Measurements from ENCODE around the gene PACSIN2.

The PACSIN2 gene

GRCh38 chr22:42990131-42990838, 24.7 kb downstream of the PACSIN2 start:
- peaks cover 3% of the 10 kb centered on the region; the same call in 1 of the 2 replicates for H3K9me3 ChIP-seq (ENCODE audit: control insufficient read depth, insufficient read depth, low read length)
- H3K4me2 ChIP-seq (ENCODE audit: low read length), result no peak overlapping the region
- H3K4me1 ChIP-seq (ENCODE audit: control insufficient read depth, low read length), result peaks cover 33% of the 10 kb centered on the region
- H4K20me1 ChIP-seq (ENCODE audit: control insufficient read depth, insufficient read depth, low read depth, low read length), result peaks cover 21% of the 10 kb centered on the region; the same call in 1 of the 2 replicates
- no peak overlapping the region for H3K27ac ChIP-seq (ENCODE audit: low read depth, low read length)
- TF ChIP-seq EZH2phosphoT487 (IDR thresholded peaks at IDR 0.05; ENCODE audit: borderline replicate concordance, low read length), result no peak
- TF ChIP-seq, protein P1, sequence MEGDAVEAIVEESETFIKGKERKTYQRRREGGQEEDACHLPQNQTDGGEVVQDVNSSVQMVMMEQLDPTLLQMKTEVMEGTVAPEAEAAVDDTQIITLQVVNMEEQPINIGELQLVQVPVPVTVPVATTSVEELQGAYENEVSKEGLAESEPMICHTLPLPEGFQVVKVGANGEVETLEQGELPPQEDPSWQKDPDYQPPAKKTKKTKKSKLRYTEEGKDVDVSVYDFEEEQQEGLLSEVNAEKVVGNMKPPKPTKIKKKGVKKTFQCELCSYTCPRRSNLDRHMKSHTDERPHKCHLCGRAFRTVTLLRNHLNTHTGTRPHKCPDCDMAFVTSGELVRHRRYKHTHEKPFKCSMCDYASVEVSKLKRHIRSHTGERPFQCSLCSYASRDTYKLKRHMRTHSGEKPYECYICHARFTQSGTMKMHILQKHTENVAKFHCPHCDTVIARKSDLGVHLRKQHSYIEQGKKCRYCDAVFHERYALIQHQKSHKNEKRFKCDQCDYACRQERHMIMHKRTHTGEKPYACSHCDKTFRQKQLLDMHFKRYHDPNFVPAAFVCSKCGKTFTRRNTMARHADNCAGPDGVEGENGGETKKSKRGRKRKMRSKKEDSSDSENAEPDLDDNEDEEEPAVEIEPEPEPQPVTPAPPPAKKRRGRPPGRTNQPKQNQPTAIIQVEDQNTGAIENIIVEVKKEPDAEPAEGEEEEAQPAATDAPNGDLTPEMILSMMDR (IDR thresholded peaks at IDR 0.05; ENCODE audit: low read depth, low read length, poor library complexity, severe bottlenecking), result no peak
- peaks cover 19% of the 10 kb centered on the region for H3K36me3 ChIP-seq (ENCODE audit: control insufficient read depth, low read length)
- H3K79me2 ChIP-seq (ENCODE audit: control insufficient read depth, low read length), result peaks cover 90% of the 10 kb centered on the region
- H3F3A ChIP-seq (ENCODE audit: control insufficient read depth, insufficient read depth), result 0 out of 2 replicates have a peak, but pooled peaks cover 3% of the 10 kb centered on the region
- no peaks in the 10 kb centered on the region for H3K9me2 ChIP-seq (replicated peaks; ENCODE audit: control insufficient read depth, low read length)
- H3K27me3 ChIP-seq (ENCODE audit: control insufficient read depth, low read length), result no peaks in the 10 kb centered on the region
- no peak overlapping the region for H3K4me3 ChIP-seq (ENCODE audit: low read length)

- H3K36me3 ChIP-seq (ENCODE audit: control insufficient read depth, low read length), result no peaks in the 10 kb centered on the region
- no peaks in the 10 kb centered on the region for H3K9me2 ChIP-seq (replicated peaks; ENCODE audit: control insufficient read depth, low read length)
- no peaks in the 10 kb centered on the region for H3F3A ChIP-seq (ENCODE audit: control insufficient read depth, insufficient read depth)
- no peak overlapping the region for H3K4me3 ChIP-seq (ENCODE audit: low read length)
- H3K27ac ChIP-seq (ENCODE audit: low read depth, low read length), result no peak overlapping the region
- peaks cover 71% of the 10 kb centered on the region for H3K79me2 ChIP-seq (ENCODE audit: control insufficient read depth, low read length)
- TF ChIP-seq, protein P1 (IDR thresholded peaks at IDR 0.05; ENCODE audit: low read depth, low read length, poor library complexity, severe bottlenecking), result no peak
- no peak for TF ChIP-seq EZH2phosphoT487 (IDR thresholded peaks at IDR 0.05; ENCODE audit: borderline replicate concordance, low read length)
- no peaks in the 10 kb centered on the region for H3K4me1 ChIP-seq (ENCODE audit: control insufficient read depth, low read length)
- peaks cover 14% of the 10 kb centered on the region; the same call in 1 of the 2 replicates for H4K20me1 ChIP-seq (ENCODE audit: control insufficient read depth, insufficient read depth, low read depth, low read length)
- H3K4me2 ChIP-seq (ENCODE audit: low read length), result no peak overlapping the region
- H3K9me3 ChIP-seq (ENCODE audit: control insufficient read depth, insufficient read depth, low read length), result no peaks in the 10 kb centered on the region
- no peaks in the 10 kb centered on the region for H3K27me3 ChIP-seq (ENCODE audit: control insufficient read depth, low read length)
Measured at GRCh38 chr22:42986115-42986514, 28.8 kb downstream of the PACSIN2 start.

DNA sequence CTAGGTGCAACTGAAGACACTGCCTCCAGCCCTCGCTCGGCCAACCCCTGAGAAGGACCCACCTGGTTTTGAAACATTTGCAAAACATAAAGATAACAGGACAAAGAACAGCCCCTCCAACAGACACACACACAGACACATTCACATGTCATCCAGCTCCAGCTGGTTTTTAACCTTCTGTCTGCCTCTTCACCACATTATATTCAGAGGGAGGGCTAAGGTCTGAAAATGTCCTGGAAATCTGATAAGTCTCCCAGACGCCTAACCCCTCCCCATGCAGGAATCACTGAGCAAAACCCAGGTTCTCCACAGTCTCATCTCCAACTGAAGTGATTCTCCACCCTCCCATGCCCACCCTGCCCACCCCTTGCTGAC, 29.4 kb downstream of the PACSIN2 start:
- no peaks in the 10 kb centered on the region for H3K9me3 ChIP-seq (ENCODE audit: control insufficient read depth, insufficient read depth, low read length)
- H3K4me2 ChIP-seq (ENCODE audit: low read length), result no peak overlapping the region
- no peaks in the 10 kb centered on the region for H3F3A ChIP-seq (ENCODE audit: control insufficient read depth, insufficient read depth)
- no peaks in the 10 kb centered on the region for H3K27me3 ChIP-seq (ENCODE audit: control insufficient read depth, low read length)
- peaks cover 9% of the 10 kb centered on the region; the same call in 1 of the 2 replicates for H4K20me1 ChIP-seq (ENCODE audit: control insufficient read depth, insufficient read depth, low read depth, low read length)
- H3K36me3 ChIP-seq (ENCODE audit: control insufficient read depth, low read length), result no peaks in the 10 kb centered on the region
- no peak for TF ChIP-seq EZH2phosphoT487 (IDR thresholded peaks at IDR 0.05; ENCODE audit: borderline replicate concordance, low read length)
- TF ChIP-seq, protein P1 (IDR thresholded peaks at IDR 0.05; ENCODE audit: low read depth, low read length, poor library complexity, severe bottlenecking), result no peak
- H3K4me3 ChIP-seq (ENCODE audit: low read length), result no peak overlapping the region
- H3K9me2 ChIP-seq (replicated peaks; ENCODE audit: control insufficient read depth, low read length), result no peaks in the 10 kb centered on the region
- peaks cover 65% of the 10 kb centered on the region for H3K79me2 ChIP-seq (ENCODE audit: control insufficient read depth, low read length)
- no peak overlapping the region for H3K27ac ChIP-seq (ENCODE audit: low read depth, low read length)
- no peaks in the 10 kb centered on the region for H3K4me1 ChIP-seq (ENCODE audit: control insufficient read depth, low read length)

All from DOHH2 (cell line).